Stimulated activated CD8-positive, alpha-beta memory T cell treated with anti-CD3 and anti-CD28 coated beads, Interleukin-7, amount 100 ng/mL, for 48 hours (primary cell): Measurements from ENCODE around the gene IGLL1.
"Not testable (repeated sequence)": the region's sequence is repeated elsewhere in the genome, so short reads cannot be mapped to it uniquely, and the experiment has no call there.

Experiments used
- DNase-seq, 2 donors: peaks; one replicate each; pipeline ENCODE4 v3.0.0-alpha.2; 2020; ENCODE audit warnings: low read depth in 1 of 2; ENCODE audit errors: extremely low read depth in 1 of 2

The IGLL1 gene

DNA sequence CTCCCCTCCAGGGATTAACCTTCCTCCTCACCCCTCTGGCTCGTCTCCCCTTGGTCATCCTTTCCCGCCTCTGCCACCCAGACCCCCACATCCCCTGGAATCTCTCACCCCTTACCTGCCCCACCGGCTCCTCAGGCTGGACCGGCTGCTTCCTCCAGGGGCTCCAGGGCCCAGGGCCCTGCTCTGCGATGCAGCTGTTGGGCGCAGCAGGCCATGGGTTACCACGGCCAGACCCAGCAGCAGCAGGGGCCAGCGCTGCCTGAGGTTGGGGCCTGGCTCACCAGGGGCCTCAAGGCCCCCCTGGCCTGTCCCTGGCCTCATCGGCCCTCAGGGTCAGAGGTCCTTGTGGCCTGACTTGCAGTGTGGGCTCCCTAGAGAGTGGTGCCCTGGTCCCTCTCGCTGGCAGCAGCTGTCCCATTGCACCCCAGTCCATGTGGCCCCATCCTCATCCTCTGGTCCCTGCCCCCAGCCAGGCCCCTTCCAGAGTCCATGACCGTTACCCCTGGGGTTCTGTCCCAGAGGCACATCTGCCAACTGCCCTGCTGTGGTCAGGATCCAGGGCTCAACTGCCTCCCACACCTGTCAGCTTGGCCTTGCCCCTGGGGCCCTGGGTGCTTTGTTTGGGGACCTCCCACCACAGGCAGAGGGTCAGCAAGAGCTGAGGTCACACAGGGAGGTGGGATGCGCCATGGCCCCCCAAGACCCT lies at the start of gene IGLL1:
IGLL1 (minus strand) TSS at position 421 of the 706 bp plus-strand sequence; CDS start at position 321, 100 bp downstream.
- DNase-seq: no peak

DNA sequence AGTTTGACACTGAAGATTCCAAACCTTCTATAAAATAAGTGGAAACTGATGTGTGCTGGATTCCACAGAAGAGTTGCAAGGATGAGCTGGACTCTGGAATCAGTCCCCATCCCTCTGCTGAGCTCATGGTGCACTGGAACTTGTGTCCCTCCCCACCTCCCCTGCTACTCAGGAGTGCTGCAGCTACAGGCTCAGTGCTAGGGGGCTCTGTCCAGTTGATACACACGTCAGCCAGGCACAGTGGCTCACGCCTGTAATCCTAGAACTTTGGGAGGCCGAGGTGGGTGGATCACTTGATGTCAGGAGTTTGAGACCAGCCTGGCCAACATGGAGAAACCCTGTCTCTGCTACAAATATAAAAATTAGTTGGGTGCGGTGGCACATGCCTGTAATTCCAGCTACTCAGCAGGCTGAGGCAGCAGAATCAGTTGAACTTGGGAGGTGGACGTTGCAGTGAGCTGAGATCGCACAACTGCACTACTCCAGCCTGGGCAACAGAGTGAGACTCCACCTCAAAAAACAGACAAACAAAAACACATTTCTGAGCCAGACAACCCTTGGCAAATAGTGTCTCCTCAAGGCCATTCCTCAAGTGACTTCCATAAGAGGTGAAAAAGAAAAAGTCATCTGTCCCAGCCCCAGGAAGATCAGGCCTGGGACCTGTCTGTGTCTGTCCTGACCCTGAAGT lies 48.1 kb upstream of the IGLL1 start:
- DNase-seq: not testable (repeated sequence)

DNA sequence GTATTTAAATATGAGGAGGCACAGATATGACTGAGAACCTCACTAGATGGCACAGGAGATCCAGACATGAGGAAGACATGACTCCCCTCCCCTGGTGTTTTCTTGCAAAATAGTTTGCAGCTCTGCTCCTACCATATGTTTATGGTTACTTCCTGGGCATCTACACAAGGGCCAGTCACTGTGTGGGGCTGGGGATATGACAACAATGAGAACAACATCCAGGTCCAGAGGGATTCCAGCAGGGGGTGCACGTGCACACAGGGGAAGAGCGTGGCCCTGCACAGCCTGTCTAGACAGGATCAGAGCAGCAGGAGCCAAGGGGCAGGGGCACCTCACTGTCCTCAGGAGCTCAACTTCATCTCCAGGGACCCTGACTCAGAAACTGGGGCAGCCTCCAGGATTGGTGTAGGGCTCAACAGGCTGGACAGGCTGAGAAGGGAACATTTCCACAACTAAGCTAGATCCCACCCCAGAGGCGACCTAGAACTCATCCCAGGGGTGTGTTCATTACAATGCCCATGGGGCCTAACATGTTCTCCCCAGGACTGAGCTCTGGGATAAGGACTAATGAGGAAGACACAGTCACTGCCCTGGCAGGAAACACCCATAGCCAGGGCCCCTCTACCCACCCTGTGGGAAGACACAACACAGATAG lies 47.4 kb upstream of the IGLL1 start:
- DNase-seq: peak; percentile 11 to 19

- DNase-seq: no peak
Observed at GRCh38 chr22:23626286-23626975, 46.3 kb upstream of the IGLL1 start.

DNA sequence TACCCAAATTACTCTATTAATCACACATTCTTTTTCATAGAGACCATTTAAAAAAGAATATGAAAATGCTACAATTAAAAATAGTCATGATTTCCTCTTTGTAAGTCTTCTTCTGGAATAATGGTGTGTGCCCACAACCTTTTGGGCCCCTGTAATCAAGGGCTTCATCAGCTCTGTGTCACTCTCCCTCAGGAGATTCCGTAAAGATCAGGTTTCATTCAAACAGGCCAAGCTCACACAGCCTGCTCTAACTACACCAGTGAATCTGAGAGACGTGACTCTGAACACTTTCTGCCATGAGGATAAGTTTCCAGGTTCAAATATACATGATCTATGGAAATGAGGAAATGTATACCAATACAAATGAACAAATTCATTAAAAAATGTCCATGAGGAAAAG lies 42.5 kb upstream of the IGLL1 start:
- DNase-seq: no peak

DNA sequence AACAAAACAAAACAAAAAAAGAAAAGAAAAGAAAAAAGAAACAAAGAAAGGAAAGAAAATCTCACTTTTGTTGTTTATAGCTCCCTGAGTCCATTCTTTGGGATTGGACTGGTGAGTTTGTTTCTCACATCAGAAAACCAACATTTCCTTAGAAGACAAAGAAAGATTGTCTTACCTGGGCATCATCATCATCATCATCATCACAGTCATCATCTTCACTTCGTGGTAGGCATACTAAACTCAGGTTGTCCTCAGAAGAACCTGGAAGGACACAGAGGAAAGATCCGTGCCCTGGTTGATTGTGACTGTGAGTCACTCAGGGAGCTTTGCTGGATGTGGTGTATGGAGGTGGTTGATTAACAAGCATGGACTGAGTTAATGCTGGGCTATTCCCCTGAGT lies 41.8 kb upstream of the IGLL1 start:
- DNase-seq: not testable (repeated sequence)

GRCh38 chr22:23621082-23621780 lies 41.1 kb upstream of the IGLL1 start:
- DNase-seq: no peak

GRCh38 chr22:23613193-23613972 lies 33.3 kb upstream of the IGLL1 start:
- DNase-seq: no peak

- no peak for DNase-seq
Observed at GRCh38 chr22:23609983-23610781, 30.1 kb upstream of the IGLL1 start.

GRCh38 chr22:23608583-23608982 lies 28.5 kb upstream of the IGLL1 start:
- no peak for DNase-seq

- no peak for DNase-seq
Observed at GRCh38 chr22:23606204-23607131, 26.4 kb upstream of the IGLL1 start.

DNA sequence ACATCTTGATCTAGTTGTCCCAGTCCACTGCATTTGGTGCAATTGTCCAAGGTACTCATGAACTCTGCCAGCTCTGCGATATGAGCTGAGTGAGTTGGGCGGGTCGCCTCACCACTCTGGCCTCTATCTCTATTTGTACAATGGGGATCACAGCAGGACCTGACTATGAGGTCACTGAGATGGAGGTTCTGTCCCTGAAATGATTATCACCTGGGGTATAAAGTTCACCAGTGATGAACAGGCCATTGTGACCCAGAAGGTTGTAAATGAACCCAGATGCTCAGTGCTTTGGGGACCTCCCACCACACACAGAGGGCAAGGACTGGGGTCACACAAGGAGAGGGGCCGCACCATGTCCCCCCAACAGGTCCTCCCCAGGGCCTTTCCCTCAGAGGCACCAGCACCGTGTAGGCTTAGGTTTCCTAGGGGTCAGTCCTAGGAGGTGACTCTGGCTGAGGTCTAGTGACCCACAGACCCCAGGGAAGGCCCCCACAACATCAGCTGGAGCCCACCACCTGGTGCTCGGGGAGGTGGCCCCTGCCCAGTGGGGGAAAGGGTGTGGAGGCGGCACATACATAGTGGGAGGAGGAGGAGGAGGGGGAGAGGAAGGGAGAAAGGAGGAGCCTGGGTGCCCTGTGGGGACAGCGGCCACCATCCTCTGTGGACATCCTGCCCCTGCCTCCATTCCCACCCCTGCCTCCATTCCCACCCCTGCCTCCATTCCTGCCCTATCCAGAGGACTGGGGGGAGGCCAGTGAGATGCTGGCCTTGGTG lies 25.0 kb upstream of the IGLL1 start:
- DNase-seq: no peak

DNA sequence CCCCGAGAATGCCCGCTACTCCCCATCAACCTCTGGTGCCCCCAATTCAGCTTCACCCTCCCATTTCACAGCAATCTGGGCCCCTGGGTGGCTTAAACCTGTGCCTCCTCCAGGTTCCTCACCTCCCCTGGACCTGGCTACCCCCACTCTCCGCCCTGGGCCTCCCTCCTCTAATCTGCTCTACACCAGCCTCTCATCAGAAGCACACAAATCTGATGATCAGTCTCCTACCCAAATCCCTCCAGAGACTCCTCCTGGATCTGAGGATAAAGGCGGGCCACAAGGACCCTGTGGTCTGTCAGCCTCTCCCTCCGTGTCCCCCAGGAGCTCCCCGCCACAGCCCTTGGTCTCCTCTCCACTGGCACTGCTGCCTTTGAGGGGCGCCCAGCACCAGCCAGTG lies 23.2 kb upstream of the IGLL1 start:
- no peak for DNase-seq

DNA sequence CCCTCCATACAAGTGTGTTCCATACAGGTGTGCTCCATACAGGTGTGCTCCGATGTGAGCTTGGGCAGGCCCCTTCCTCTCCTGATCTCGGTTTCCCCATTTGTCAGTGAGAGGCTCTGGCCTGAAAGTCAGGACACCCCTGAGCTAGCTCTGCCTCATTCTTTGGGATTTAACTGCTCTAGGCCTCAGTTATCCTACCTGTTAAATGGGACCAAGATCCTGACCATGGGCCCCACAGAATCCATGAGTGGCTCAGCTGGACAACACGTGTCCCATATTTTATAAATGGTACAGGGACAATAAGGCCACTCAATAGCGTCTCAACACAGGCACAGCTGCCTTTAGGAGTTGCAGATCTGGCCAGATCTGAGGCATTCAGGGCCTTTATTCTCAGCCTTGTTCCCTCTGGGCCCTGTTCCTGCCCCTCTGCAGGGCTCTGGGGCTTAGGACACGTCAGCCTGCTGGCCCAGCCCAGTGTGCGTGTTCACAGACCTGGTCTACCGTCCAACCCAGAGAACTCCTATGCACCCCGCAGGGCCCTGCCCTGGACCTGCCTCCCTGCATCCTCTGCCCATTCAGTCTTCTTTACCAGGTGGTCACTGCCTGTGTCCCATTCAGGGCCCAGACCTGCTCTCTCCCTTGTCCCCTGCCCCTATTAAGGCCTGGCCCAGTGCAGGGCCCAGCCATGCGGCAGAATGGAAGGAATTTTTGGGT lies 18.9 kb upstream of the IGLL1 start:
- no peak for DNase-seq

GRCh38 chr22:23597576-23598268 lies 17.6 kb upstream of the IGLL1 start:
- DNase-seq: not testable (repeated sequence)

DNA sequence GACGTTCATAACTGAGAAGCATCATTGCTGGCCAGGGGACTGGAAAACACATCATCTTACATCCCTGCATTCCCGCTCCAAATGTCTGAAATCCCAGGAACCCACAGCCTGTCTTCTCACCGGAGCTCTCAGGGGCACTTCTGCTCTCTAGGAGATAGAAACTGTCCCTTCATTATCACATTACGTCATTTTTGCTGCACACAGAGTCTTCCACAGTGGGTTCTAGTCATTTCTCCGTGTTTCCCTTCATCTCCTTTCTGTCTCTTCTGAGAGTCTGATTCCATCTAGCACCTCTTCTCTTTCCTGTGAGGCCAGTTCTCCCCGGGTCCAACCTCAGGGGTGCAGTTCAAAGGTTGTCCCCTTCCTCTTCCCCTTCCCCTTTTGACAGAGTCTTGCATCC lies 15.8 kb upstream of the IGLL1 start:
- DNase-seq: not testable (repeated sequence)
